ENCODE measurements around the gene NR1H4.
"Not testable (repeated sequence)": the region's sequence is repeated elsewhere in the genome, so short reads cannot be mapped to it uniquely, and the experiment has no call there.

NR1H4 gene

GRCh38 chr12:100493396-100494012 lies 19.8 kb downstream of the NR1H4 start:
- no peak overlapping the region for H3K4me3 ChIP-seq (ENCODE audit: low read length)
- TF ChIP-seq CTCF (conservative IDR thresholded peaks at IDR 0.05; ENCODE audit: low read depth, low read length) = no peak
- DNase-seq (ENCODE audit: low read depth) = no peak

- H3K4me3 ChIP-seq (ENCODE audit: low read length) = no peak overlapping the region
- no peak for TF ChIP-seq CTCF (conservative IDR thresholded peaks at IDR 0.05; ENCODE audit: low read depth, low read length)
- no peak for DNase-seq (ENCODE audit: low read depth)
Observed at GRCh38 chr12:100494026-100494425, 20.4 kb downstream of the NR1H4 start.

- DNase-seq (ENCODE audit: low read depth) = no peak
- H3K4me3 ChIP-seq (ENCODE audit: low read length) = no peak overlapping the region
- no peak for TF ChIP-seq CTCF (conservative IDR thresholded peaks at IDR 0.05; ENCODE audit: low read depth, low read length)
Observed at GRCh38 chr12:100494538-100494937, 20.9 kb downstream of the NR1H4 start.

- no peak for TF ChIP-seq CTCF (conservative IDR thresholded peaks at IDR 0.05; ENCODE audit: low read depth, low read length)
- DNase-seq (ENCODE audit: low read depth) = no peak
Observed at GRCh38 chr12:100497105-100497795, 23.6 kb downstream of the NR1H4 start.

GRCh38 chr12:100498141-100498540 lies 24.5 kb downstream of the NR1H4 start:
- TF ChIP-seq CTCF (conservative IDR thresholded peaks at IDR 0.05; ENCODE audit: low read depth, low read length) = no peak
- H3K4me3 ChIP-seq (ENCODE audit: low read length) = no peak overlapping the region
- no peak for DNase-seq (ENCODE audit: low read depth)

More at GRCh38 chr12:100497105-100497795, 23.6 kb downstream of the NR1H4 start:
- no peak overlapping the region for H3K4me3 ChIP-seq (ENCODE audit: low read length)

GRCh38 chr12:100499416-100499815 lies 25.8 kb downstream of the NR1H4 start:
- TF ChIP-seq CTCF (conservative IDR thresholded peaks at IDR 0.05; ENCODE audit: low read depth, low read length) = no peak
- no peak overlapping the region for H3K4me3 ChIP-seq (ENCODE audit: low read length)
- no peak for DNase-seq (ENCODE audit: low read depth)

- not testable (repeated sequence) for H3K4me3 ChIP-seq (ENCODE audit: low read length); DNase-seq (ENCODE audit: low read depth)
Observed at GRCh38 chr12:100502718-100503117, 29.1 kb downstream of the NR1H4 start.
